ENCODE measurements around the gene CPNE2.
"Not testable (repeated sequence)": the region's sequence is repeated elsewhere in the genome, so short reads cannot be mapped to it uniquely, and the experiment has no call there.

Gene CPNE2

DNA sequence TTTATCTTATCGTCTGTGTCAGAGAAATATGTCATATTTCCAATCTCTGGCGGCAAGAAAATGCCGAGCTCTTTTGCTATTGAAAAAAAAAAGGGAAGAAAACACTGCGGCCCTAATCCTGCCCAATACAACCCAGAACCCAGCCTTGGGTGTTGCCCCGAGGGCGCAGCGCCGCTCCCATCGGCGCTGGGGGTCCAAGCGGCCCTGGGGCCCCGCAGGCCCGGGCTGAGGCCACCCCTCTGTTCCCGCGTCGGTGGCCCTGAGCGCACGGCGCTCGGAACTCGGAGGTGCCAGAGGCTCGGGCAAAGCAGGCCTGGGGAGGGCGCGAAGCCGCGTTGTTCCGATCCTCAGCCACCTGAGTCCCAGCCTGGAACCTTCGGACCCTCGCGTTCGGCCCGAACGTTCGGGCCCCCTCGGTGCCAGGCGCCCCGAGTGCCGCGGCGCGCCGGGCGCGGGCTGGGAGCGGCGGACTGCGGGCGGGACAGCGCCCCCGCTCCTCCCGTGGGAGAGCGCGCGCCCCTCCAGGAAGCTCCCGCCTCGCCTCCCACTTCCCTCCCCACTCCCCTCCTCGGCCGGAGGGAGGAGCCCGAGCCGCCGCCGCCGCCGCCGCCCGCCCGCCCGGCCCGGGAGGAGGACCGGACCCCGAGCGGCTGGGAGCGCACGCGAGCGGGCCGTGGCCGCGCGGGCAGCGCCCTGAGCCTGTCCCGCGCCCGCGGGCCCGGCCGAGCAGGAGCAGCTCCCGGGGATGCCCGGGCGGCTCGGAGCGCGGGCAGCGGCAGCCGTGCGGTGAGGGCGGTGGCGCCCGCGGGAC lies at the start of gene CPNE2:
CPNE2 (plus strand) TSS at position 609 of the 811 bp plus-strand sequence. CDS start 18,160 bp downstream, outside the sequence.
- DNase-seq = peak; percentile 77

DNA sequence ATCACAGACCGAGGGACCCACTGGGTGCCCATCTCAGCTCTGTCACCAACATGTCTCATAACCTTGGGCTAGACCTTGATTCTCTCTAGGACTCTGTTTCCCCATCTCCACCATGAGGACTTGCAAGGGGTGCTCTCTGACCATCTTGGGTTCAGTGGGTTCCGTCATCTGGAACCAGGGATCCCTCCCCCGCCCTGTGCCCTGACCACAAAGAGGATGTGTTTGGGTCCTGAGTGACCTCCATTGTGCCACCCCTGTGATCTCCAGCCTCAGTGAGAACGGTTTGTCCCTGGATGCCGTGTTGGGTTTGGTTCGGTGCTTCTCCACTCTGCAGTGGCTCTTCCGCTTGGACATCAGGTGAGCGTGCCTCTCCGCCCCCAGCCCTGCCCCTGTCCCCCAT lies 49.1 kb upstream of the CPNE2 start:
- no peak for DNase-seq

DNA sequence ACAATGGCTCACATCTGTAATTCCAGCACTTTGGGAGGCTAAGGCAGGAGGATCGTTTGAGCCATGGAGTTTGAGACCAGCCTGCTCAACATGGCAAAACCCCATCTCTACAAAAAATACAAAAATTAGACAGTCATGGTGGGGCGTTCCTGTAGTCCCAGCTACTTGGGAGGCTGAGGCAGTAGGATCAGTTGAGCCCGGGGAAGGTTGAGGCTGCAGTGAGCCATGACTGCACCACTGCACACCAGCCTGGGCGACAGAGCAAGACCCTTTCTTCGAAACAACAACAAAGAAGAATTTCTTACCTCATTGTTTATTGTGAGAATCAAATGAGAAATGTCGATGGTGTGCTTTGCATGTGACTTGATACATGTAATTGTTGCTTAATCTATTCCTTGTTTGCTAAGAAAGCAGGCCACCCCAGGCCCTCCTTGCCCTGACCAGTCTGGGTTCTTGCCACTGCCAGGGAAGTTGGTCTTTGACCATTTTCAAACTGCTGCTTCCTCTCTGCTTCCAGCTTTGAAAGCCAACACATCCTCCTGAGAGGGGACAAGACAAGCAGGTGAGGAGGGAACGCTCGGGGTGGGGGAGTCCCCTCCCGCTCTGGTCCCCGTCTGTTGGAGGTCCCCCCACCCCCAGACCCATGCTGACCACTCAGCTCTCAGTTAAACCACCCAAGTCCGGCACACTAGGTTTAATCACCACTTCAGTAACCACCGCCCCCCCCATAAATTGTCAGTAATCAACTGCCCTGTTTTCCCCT lies 47.3 kb upstream of the CPNE2 start:
- no peak for DNase-seq

DNA sequence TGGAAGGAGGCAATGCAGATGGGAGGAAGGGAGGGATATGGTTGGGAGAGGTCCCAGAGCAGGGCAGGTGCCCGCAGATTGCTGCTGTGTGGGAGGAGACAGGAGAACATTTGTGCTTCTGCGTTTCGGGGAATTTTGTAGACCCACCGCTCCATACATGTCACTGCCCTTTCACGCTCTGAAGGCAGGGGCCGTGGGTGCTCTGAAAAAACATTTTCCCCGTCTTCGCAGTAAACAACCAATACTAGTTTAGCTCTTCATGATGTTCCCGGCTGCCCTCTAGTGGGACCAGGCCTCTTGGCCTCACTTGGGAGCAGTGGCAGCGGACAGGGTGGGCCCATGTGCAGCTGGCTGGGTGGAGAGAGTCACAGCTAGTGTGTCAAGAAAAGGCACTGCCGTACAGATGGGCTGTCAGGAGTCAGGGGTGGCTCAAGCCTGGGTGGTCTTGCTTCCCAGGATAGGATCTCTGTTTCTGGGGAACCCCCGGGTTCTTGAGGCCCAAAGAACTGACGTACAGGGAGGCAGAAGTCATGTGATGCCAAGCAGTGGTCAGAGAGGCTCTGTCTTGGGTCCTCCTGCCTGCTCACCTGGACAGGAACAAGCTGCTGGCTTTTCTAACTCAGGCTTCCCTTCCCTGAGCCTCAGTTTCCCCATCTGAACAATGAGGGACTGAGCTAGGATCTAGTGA lies 46.5 kb upstream of the CPNE2 start:
- peak; percentile 69 for DNase-seq

DNA sequence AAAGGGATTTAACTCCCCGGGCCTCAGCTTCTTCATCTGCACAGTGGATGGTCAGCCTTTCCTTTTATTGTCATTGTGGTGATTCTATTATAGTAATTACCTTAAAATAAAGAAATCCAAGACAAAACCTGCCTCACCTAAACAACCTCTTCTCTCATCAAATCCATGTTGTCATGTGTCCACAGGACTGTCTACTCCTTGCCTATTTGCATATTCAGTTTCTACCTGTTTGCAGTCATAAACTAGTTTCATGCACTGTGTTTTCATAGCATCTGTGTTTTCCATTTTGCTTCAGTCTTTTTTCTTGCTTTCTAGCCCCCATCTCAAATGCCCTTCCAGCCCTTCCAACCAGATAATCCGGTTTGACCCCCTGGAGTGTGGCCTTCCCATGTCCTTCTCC lies 44.3 kb upstream of the CPNE2 start:
- DNase-seq = no peak

DNA sequence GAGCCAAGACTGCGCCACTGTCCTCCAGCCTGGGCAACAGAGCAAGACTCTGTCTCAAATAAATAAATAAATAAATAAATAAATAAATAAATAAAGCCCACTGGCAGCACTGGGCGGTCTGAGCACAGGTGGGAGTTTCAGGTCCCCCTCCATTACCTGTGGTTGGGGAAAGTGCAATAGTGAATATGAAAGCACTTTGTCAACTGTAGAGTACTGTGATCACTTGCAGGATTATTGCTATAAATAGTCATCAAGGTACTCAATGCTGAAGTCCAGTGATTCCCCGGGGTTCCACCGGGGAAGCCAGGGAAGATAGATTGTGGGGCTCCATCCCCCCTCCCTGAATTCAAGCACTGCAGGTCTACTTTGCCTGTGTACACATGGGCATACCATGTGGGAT lies 42.7 kb upstream of the CPNE2 start:
- DNase-seq = no peak

DNA sequence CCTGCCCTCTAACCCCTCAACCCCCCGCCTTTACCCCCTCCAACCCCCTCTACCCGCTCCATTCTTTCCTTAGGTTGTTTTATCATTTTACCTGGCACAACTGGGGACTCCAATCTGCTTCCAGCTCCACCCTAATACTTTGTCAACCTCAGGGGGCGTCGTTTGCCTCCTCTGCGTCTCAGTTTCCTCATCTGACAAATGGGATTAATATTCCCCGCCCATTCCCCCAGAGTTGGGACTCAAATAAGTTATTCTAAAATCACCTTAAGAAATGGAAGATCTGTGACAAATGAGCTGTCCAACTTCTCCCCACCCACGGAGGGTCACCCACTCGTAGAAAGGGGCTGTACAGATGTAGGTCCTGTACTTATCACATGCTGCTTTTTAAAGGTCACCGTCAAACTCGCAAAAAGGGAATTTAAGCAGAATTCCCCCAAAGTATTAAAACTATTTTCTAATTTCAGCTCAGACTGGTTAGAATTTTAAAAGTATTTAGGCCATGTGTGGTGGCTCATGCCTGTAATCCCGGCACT lies 40.6 kb upstream of the CPNE2 start:
- DNase-seq = no peak

DNA sequence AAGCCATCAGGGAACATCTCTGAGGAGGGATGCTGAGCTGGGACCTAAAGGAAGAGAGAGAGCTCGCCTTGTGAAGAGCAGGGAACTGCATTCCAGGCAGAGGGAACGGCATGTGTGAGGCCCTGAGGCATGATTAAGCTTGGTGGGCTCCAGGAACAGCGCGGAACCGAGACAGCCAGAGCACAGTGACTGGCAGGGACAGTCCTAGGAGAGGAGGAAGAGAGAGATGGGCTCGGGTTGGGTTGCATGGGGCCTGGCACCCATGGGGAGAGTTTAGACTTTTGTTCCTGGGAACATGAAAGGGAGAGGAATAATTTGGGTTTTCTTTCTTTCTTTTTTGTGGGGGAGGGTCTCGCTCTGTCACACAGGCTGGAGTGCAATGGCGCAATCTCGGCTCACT lies 39.2 kb upstream of the CPNE2 start:
- DNase-seq = no peak

DNA sequence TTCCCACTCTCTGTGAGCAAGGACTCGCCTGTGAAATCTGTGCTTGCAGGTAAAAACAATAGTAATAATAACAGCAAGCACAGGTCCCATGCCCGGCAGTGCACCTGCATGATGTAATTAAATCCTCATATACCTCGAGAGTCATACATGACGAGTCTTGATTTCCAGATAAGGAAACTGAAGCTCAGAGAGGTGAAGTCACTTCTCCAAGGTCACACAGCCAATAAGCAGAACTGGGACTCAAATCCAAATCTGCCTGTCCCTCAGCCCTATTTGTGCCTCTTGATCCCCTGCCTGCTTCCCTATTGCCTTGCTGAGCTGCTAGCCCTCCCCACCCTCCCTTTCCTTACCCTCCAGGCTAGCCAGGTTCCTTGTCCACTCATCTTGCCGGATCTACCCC lies 38.0 kb upstream of the CPNE2 start:
- DNase-seq = no peak

DNA sequence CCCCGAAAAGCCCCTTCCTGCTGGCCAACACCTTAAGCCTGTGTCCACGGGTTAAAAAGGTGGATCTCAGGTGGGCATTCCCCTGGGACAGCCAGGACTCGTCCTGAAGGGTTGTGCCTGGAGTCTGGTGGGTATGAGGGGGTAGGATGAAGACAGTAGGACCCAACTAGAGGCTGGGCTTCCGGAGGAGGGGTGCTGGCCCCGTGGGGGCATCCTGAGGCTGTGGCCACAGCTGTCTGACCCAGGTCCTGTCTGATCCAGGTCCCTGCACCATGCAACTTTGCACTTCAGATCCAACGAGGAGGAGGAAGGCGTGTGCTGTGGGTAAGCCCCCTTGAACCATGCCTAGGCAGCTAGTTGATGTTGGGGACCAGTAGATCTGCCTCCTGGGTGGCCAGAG lies 37.6 kb upstream of the CPNE2 start:
- DNase-seq = no peak

DNA sequence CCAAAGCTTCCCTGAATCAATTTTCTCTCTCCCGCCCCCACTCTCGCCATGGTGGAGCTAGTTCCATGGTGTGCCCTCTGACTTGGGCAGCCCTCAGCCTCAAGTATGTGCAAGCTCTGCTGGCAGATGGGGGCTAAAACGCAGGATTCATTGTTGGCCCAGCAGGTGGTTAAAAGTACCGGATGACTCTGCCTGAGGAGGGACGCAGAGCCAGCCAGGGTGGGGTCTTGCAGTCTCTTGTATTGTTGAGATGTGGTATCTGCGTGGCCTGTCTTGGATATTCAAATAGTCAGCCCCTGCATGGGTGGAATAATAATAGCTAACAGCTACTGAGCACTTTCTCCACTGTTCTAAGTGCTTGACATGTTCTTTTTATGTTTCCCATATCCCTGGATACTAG lies 36.7 kb upstream of the CPNE2 start:
- DNase-seq = no peak

DNA sequence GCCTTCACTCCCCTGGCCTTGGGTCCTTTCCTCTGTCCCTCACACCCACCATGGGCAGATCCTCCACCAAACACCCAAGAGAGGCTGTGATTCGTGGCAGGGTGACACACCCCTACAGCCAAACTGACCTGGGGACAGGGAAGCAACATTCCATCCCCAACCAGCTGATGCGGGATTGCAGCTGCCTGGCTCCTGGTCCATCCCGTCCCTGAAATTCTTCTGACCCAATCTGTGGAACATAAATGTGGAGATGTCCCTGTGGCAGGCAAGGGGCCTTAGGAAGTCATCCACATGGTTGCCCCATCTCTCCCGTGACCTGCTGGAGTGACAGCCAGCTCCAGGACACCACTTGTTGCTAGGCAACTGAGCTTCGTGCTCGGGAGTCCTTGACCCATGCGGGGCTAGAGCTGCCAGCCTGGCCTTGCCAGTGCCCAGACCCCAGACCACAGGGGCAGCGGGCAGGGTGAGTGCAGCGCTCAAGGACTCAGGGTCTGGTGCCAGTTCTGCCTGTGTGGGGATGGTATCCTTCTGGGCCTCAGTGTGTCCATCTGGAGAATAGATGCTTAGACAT lies 34.0 kb upstream of the CPNE2 start:
- DNase-seq = no peak

DNA sequence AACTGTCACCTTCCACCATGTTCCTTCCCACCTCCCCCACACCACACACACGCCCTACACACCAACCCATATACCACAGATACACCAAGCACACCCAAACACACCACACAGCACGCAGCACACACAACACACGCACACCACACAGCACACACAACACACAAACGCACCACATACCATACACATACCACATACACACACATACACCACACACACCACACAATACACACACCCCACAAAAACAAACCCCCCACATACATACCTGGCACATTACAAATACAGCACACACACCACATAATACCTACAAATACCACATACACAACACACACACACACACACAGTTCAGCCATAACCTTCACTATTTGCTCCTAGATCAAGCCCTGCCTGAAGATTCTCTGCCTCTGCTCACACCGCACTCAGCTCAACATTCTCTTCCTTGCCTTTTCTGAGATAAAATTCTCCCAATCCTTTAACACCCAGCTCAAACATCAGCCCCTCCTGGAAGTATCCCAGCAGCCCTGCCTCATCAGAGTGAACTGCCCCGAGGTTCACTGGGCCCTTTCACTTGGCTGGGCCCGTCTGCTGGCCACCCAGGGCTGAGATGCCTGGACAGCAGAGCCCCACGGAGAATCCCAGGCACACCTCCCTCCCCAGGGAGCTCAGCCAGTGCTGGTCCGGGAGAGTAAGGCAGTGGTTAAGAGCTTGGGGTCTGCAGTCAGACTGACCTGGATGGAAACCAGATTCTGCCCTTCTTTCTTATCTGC lies 31.9 kb upstream of the CPNE2 start:
- no peak for DNase-seq

DNA sequence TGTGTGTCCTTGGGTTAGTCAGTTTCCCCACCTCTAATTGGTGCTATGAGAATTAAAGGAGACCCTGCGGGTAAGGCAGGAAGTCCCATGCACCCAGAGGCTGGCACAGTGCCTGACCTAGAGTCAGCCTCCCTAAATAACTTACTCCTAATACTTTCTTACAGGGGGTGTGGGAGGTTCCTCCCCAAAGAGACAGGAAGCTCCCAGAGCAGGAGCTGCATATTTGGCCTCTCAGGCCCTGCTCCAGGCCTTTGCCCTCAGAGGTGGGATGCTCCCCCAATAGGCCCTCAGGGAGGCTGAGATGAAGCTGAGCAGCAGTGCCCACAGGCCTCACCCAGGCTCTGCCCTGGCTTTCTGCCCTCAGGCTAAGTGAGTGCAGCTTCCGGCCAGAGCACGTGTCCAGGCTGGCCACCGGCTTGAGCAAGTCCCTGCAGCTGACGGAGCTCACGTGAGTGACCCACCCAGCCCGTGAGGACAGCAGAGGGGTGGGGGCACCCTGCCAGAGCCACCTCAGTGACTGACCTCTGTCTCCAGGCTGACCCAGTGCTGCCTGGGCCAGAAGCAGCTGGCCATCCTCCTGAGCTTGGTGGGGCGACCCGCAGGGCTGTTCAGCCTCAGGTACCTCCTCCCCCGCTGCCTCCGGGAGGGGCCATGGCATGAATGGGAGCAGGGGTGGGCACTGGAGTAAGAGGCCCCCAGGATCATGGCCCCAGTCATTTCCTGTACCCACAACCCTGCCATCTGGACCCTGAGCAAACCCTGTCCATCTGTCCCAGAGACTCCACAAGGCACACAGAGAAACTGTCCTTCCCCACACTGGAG lies 31.1 kb upstream of the CPNE2 start:
- DNase-seq = peak; percentile 32

DNA sequence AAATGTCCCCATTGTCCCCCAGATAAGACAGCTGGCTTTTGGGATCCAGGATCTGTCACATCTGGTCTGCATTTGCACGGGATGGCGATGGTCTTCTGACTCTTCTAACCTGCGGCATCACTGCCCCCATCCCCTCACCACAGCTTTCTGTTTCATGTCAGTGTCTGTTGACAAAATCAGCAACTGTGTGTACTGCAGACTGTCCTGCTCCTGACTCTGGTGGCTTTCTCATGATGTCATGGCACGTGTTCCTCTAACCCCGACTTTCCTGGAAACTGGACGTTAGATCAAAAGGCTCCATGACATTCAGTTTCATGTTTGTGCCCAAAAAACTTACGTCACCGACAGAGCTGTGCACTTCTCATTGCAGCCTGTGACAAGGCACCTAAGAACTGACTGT lies 30.1 kb upstream of the CPNE2 start:
- DNase-seq = no peak

DNA sequence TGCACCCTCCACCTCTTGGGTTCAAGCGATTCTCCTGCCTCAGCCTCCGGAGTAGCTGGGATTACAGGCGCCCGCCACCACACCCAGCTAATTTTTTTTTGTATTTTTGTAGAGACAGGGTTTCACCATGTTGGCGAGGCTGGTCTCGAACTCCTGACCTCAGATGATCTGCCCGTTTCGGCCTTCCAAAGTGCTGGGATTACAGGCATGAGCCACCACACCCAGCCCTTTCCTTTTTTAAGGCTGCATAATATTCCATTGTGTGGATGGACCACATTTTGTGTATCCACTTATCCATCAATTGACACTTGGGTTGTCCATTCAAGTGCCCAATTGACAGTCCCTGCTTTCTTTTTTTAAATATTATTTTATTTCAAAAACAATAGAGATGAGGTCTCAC lies 29.2 kb upstream of the CPNE2 start:
- not testable (repeated sequence) for DNase-seq

DNA sequence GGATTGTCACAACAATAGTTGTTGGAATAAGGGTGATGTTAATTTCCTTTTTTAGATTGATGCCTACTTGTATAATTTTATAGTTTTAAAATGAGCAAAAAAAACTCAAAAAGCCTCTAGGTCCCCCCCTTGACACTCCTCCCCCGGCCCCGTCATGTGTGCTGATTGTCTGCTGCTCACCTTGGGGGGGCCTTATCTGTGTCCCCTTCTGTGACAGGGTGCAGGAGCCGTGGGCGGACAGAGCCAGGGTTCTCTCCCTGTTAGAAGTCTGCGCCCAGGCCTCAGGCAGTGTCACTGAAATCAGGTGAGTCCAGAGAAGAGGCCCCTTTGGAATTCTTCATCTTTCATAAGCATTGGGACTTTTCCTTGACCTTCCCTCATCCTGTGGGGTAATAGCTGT lies 27.4 kb upstream of the CPNE2 start:
- no peak for DNase-seq

DNA sequence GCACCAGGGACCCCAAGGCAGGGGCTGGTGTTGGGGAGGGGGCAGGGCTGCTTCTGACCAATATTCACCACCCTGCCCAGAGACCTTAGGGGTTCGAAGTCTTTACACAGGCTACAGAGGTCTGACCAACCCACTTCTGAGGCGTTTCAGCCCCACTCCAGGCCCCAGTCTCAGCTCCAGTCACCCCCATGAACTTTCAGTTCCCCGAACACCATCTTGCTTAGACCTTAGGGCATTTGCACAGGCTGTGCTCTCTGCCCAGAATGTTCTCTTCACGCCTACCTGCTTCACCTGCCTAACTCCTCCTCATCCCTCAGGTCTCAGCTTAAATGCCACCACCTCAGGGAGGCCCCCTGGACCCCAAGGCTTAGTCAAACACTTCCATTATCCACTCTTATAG lies 25.8 kb upstream of the CPNE2 start:
- no peak for DNase-seq

DNA sequence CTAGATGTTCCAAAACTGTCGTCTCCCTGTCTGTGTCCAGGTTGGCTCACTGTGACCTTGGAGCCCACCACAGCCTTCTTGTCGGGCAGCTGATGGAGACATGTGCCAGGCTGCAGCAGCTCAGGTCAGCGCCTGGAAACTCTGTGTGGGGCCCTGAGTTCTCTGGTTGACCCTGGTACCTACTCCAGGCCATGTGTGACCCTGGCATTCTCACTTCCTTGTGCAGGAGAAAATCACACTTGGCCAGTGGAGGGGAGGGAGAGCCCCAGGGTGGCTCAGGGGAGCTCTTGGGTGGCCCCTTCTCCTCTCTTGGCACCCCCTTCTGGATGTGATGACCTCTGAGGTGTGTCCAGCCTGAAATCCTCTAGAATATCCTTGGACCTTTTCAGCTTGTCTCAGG lies 25.0 kb upstream of the CPNE2 start:
- DNase-seq = no peak

DNA sequence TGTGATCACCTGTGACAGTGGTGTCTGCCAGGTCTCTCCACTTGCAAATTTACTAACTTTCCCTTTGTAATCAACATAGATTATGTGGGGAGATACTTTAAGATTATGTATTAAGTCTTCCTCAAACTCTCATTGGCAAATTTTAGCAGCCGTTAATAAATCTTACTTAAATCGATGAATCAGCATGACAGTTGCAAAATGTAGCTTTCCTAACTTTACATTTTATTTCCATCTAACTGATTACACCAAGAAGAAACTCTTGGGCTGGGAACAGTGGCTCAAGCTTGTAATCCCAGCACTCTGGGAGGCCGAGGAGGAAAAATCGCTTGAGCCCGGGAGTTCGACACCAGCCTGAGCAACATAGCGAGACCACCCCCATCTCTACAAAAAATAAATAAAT lies 23.3 kb upstream of the CPNE2 start:
- DNase-seq = no peak

DNA sequence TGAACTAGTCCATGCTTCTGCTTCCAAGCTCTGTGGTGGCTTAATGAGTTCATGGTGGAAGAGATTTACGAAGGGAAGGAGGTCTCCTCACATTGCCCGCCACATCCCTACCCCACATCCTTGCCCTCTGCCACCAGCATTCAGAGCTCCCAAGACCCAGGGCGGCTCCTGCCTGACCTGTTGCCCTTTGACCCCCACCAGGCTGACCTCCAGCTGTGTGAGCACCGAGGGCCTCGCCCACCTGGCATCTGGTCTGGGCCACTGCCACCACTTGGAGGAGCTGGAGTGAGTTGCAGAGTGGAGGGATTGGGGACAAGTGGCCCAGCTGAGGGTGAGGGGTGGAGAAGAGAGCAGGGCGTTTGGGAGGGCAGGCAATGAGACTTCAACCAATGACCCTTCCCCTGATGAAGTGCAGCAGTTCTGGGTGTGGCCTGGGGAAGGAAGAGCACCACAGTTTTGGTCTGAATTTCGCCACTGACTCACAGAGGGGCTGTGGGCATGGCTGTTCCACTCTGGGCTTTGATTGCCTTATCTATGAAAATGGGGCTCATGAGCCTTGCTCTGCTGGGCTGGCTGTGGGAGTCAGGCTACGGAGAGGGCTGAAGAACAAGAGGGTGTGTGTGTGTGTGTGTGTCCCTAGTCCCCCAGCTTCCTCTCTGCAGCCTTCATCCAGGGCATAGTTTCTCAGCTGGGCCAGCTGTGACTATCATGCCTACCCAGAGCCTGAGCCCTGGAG lies 22.6 kb upstream of the CPNE2 start:
- no peak for DNase-seq
